Measurements from ENCODE around the gene ST13.
"Not testable (repeated sequence)": the region's sequence is repeated elsewhere in the genome, so short reads cannot be mapped to it uniquely, and the experiment has no call there.

Gene ST13

DNA sequence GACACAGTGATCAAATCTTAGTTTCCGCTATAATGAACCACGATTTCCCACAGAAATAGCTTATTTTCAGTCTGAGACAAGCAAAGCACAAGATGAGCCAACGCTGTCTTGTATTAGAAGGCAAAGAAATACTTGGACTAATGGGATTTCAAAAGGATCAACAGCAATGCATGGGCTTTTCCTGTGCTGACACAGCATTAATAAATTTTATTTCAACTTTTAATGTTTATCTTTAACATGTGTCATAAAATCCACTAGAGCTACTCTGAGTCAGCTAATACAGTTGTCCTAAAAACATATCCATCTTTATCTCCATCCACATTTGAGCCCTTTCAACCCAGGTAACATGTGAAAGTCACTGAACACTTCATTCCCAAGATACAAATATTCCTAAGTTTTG, 21.8 kb downstream of the ST13 start:
- no peak for DNase-seq

DNA sequence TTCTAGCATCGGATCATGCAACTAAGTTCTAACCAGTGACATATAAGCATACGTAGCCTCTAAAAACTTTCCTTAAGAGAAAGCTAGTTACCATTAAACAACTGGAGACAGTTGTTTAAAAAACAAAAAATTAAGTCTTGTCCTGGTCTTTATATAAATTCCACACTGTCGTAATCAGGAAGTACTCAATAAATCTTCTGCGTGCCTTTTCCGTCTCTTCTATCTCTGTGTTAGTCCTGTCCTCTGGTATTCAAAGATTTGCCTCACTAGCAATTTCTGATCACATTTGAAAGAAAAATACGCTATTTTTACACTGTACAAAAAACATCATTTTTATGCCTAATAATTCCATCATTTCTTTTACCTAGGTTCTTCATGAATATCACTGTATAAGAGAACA, 27.3 kb downstream of the ST13 start:
- DNase-seq = no peak

DNA sequence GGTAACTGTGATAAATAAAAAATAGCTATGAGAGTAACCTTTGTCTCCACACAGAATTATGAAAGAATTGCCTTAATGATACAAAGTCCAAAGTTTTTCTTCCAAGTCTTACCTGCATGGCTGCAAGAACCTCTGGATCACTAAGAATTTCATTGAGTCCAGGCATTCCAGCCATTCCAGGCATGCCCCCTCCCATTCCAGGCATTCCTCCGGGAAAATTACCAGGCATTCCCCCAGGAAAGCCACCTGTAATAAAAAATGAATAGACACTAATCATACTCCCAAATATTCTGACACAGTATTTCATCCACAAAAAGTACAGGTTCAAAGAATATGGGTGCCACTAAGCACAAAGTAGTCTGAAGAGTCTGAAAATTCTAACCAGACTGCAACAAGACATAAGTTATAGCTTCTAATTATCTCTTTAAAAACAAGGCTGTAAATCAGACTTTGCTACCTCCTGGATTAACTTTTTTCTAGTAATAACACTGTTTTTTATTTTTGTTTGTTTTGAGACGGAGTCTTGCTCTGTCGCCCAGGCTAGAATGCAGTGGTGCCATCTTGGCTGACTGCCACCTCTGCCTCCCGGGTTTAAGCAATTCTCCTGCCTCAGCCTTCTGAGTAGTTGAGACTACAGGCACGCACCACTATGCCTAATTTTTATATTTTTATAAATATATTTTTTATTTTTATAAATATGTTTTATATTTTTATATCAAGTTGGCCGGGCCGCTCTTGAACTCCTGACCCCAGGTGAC, 29.3 kb downstream of the ST13 start:
- no peak for DNase-seq

DNA sequence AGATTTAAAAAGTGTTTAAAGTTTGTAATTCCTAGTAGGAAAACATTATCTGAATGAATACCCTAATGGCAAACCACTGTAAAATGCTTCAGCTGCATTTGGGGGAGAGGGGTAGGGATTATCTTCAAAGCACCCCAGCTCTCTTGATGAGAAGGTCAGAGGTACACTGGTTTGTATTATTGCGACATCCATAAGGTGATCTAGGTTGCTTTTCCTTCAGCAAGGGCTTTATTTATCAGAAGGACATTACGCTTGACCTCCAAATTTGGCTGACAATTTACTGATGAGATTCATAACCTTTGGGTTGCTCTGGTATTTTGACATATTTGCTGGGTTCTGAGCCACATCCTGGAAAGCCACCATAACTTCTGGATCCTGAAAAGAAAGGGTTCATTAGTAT, 30.1 kb downstream of the ST13 start:
- DNase-seq = not testable (repeated sequence)

DNA sequence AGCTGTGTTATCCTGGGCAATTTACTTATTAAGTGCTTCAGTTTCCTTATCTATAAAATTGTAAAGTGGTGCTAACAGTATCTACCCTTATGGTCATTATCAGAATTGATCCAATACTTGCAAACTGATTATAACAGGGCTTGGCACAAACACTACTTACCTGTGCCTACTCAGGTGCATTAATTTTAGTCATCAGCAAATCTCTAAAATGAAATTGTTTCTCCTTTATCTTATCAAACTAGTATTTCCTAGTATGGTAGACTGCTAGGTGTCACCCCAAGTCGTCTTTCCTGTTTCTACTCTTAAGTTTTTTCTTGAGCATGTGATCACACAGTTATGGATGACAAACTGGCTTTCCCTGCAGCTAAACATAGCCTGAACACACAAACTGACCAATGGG, 33.0 kb downstream of the ST13 start:
- DNase-seq = no peak

DNA sequence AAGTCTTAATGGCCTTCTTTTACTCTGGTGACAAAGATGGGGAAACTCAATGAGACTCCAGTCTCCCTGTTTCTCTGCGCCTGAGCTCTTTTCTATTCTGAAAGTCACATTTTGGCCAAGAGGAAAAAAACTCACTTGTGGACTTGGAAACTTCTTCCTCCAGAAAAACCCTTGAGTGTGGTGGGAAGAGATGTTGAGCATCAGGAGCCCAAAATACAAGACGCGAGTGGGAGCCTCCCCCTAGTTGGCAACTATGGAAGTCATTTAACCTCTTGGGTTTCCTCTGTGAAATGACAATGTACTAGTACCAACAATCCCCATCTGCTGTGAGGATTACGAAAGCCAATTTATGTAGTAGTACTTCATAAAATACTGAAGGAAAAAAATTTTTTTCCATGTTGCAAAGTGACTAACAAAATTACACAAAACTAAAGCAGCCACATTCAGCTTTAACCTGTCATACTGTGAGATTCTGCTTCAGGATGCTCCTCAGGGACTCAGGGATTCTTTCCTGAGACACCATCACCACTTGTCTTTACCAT, 36.8 kb downstream of the ST13 start:
- no peak for DNase-seq

DNA sequence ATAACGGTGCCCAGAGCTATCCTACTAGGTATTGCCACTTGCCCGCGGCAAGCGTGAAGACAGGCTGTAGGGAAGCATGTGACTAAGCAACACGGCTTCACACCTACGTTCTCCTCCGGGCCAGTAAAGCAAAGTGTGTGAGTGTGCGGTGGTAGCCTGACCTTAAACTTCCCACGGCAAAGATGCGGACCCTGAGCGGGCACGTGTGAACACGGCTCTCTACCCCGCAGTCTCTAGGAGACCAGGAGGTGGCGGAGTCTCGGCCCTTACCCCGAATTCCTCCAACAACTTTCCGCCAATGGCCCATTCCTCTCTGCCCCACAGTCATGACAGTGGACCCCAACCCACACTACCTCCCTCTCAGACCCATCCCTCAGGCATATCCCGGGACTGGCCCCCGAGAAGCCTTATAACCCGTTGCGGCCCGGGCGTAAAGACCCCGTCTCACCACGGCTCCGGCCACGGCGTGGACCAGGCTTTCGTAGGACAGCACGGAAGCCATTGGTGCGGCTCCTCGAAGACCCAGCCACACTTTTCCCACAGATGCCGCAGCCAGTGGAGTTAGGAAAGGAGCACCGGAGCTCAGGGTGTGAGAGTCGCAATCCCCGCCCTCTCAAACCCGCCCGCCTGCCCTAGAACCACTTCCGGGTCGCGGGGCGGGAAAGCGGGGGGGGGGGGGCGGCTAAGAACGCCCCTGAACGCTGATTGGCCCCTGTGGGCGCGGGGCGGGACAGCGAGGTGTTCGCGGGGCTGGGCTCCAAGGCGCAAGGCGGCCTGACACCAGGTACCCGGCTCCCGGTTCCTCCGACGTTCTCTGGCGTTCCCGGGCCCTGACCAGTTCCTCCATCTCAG, 37.5 kb downstream of the ST13 start, which contains the start of gene SLC25A17:
Gene SLC25A17, minus strand, starts transcription at position 600 of the 852 bp plus-strand sequence. Its CDS starts 98 bp downstream, at position 502.
- DNase-seq = peak; percentile 90

DNA sequence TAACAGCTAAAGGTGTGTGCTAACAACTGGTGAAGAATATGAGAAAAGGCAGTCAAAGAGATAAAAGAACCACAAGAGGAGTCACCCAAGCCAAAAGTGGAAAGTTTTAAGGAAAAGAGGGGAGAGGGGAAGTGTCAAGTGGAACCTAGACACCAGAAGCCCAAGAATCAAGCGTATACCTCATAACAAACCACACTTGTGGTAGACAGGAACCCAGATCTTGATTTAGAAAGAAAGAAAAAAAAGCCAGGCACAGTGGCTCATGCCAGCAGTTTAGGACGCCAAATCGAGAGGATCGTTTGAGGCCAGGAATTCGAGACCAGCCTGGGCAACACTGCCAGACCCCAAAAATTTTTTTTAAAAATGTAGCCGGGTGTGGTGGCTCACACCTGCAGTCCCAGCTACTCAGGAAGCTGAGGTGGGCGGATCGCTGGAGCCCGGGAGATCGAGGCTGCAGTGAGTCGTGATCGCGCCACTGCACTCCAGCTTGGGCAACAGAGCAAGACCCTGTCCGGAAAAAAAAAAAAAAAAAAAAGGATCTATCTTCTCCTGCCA, 38.2 kb downstream of the ST13 start:
- no peak for DNase-seq

DNA sequence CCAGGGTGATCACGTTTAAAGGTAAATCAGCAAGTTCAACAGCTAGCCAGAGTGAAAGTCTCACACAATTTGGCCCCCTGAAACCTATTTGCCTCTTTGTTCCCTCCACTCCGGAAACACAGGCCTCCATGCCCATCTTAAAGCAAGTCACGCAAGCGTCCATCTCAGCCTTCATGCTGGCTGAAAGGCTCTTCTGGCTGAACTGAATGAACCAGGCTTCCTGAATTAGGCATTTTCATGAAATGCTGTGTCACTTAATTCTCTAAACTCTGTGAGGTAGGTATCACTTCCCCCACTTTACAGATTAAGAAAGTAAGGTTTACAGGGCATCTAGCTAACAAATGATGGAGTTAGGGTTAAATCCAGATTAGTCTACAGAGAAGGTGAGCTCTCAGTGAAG, 38.7 kb downstream of the ST13 start:
- no peak for DNase-seq

DNA sequence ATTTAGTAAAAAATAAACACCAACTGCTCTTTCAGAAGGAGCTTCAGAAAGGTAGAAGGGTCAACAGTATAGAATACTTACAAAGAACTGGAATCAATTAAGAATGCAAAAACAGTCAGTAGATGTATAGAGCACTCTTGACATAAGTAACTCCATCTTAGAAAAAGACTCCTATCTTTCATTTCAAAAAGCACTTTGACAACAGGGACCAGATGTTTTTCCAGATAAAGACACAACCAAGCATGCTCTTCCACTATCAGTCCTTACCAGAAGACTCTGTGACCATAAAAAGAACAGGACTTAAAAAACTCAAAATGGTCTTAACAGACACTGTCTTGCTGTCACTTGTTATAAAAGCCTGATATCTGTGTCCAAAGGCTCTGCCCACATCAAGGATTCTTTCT, 42.5 kb downstream of the ST13 start:
- no peak for DNase-seq

DNA sequence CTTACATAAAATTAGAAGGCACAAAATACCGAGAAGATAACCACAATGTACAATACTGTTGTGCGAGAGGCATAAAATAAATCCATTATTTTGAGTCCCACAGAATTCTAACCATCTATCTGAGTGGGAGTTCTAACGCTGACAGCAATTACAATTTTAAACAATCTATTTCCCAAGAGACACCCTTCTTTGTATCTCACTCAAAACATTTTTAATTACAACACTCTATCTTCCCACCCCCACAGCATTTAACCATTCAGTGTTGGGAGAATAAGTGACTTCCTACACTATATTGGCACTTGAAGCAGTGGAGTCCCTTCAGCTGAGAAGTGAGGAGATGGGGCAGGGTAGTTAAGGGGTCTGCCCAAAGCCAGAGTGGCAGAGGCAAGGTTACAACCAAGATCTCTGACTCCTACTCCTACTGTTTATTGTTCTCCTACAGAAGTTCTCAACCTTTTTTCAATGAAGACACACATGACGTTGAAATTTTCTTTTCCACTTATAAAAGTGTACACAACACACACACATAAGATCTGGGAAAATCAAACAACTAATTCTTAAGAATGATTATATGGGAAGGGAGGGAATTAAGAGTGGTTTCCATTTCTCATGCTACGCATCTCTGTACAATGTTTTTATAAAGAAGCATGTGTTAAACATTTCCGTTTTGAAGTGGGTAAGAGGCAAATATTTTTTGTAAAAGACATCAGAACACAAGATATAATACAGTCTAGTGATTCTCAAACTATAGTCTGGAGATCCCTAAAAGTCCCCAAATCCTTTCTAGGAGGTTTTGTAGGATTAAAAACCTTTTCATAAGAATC, 48.2 kb downstream of the ST13 start:
- no peak for DNase-seq

DNA sequence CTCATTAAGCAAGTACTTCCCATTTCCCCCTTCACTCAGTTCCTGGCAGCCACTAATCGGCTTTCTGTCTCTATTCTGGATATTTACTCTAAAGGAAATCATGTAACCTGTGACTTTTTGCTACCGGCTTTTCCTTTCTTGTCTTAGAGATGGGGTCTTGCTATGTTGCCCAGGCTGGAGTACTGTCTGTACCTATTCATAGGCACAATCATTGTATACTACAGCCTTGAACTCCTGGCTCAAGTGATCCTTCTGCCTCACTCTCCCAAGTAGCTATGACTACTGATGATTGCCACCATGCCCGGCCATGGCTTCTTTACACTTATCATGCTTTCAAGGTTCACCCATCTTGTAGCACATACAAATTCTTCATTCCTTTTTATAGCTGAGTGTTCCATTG, 49.7 kb downstream of the ST13 start:
- DNase-seq = no peak

DNA sequence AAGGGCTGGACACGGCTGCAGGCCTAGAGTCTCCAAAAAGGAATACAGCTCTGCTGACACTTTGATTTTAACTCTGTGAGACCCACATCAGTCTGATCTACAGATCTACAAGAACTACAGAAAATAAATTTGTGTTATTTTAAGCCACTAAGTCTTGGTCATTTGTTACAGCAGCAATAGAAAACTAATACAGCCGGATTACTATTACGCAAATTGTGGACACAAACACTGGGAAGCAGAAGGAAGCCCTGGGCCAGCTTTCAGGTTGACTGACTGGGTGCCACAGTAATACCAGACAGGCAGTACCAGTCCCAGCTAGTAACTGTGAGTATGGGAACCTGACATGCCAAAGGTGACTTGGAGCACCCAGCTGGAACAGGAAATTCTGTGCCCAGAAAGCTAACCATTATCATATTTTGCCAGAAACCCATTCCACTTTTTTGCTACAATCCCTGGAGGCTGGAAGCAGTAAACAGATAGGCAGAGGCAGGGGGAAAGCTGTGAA, 50.7 kb downstream of the ST13 start:
- no peak for DNase-seq

DNA sequence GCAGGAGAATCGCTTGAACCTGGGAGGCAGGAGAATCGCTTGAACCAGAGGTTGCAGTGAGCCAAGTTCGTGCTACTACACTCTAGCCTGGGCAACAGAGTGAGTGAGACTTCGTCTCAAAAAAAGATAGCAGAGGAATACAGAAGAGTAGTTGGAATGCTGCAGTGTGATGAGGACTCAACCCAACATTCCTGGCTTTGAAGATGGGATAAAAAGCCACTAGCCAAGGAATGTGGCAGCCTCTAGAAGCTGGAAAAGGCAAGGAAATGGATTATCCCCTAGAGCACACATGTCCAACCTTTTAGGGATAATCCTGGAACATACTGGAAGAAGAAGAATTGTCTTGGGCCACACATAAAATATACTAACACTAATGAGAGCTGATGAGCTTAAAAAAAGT, 51.2 kb downstream of the ST13 start:
- no peak for DNase-seq

DNA sequence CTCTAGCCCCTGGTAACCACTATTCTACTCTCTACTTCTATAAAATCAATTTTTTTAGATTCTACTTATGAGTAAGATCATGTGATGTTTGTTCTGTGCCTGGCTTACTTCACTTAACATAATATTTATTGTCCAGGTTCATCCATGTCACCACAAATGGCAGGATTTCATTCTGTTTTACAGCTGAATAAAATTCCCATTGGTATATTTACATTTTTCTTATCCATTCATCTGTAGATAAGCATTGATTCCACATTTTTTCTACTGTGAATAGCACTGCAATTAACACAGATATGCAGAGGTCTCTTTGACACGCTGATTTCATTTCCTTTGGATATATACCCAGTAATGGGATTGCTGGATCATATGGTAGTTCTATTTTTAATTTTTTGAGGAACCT, 53.1 kb downstream of the ST13 start:
- no peak for DNase-seq

DNA sequence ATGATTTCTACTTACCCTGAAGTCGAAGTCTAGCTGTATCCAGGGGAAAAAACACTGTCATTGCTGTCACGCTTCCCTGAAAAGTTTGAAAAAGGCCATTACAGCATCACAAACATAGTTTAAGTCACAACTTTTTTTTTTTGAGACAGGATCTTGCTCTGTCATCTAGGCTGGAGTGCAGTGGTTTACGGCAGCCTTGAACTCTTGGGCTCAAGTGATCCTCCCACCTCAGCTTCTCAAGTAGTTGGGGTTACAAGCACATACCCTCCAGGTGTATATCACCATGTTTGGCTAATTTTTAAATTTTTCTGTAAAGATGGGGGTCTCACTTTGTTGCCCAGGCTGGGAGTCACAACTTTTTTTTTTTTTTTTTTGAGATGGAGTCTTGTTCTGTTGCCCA, 57.4 kb downstream of the ST13 start:
- no peak for DNase-seq

DNA sequence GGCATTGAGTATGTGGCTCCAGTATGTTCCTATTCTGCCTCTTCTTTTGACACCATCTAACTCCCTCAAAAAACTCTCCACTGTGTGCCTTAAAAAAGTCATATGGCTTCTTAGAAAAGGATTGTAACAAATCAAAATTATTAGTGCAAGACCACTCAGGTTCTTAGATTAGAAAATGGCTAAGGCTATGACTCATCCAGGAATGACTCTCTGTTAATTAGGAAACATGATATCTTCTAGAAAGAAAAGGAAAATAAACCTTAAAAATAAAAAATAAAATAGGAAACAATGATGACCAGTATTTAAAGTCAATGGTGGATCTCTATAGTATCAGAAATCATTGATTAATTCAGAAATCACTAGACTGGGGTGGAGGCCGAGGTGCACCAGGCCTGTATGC, 59.0 kb downstream of the ST13 start:
- DNase-seq = no peak

DNA sequence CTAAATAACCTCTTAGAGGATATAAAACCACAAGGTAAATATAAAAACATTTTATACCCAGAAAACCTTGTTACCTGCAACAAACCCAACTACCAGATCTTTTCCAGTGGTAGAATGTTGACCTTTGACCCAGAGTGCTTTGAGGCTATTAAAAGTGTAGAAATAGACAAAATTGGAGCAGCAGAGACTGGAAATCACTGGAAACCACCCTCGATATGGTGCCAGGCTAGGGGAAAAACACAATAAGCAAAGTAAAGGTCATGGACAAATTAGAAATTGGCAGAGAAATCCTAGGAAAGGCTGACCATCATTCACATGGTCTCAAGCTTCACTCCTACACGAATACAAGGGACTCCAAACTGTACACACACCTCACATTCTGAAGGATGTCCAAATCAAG, 64.0 kb downstream of the ST13 start:
- no peak for DNase-seq

DNA sequence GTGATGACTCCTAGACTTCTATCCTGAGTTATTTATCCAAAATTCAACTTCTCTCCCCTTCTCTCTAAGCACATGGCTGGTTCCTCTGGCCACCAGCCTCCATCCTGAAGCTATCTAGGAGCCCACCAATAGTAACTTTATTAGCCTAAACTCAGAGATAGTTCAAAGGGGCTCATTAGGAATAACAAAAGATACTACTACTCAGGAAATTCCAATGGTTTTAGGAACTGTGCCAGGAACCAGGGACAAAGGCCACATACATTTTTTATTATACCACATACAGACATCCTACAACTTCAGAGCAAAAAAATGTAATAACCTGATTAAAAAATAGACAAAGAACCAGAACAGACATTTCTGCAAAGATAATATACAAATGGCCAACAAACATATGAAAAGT, 65.2 kb downstream of the ST13 start:
- DNase-seq = no peak

DNA sequence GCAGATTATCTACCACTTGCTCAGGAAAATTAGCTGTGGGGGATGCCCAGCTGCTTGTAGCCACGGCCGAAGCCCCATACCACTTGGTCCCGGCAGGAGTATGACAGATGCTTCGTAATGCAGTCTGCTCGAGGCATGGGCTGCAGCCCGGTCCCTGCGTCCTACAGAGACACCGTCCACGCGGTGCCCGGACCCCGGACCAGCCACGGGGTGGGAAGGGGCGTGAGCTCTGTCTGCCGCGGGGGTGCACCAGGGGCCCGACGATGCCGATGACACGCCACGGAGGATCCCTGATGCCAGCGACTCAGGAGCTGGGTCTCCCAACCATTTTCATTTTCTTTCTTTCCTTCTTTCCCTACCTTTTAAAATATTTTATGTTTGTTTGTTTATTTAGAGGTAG, 67.3 kb downstream of the ST13 start:
- no peak for DNase-seq

DNA sequence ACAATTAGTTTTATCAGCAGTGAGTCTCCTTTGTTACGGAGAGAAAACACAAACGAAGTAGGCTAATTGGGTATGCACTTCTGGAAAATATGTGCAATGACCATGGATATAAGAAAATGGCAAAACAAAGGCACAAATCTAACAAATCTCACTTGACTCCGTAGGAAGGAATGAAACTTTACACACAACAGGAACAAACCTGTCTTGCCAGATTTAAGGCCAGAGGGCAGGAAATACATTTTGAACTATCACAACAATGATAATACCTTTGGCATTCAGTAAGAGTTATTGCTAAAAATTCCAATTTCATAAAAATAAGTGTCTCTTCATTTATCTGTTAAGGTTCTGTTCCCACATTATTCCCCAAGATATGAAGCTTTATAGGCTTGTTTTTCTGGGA, 73.9 kb downstream of the ST13 start:
- no peak for DNase-seq

DNA sequence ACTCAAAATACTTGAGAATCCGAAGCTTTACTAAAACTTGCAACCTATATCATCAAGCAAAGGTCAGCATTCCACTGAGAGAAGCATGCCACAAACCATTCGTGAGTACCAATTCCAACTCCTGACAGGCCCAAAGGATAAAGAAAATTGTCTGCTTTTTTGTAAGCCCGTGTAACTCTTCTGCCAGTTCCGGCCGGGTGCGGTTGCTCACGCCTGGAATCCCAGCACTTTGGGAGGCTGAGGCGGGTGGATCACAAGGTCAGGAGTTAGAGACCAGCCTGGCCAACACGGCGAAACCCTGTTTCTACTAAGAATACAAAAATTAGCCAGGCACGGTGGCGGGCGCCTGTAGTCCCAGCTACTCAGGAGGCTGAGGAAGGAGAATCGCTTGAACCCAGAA, 74.7 kb downstream of the ST13 start:
- DNase-seq = not testable (repeated sequence)

All from activated CD8-positive, alpha-beta memory T cell treated with anti-CD3 and anti-CD28 coated beads, Interleukin-2, amount 50 U/mL, for 48 hours (primary cell).